Upper lobe of left lung (tissue), 6 donors: ENCODE measurements around the gene STX10. TPM values are rescaled to one million over a fixed set of nuclear protein-coding genes. Genes with fewer than 3 reads are reported as not detected.
A peak's percentile ranks its signal among the peaks of the same experiment; 100 is the strongest.

Experiments used
- ATAC-seq, 2 donors: fragments of 200-7000 bp; cut with Tn5 transposase; one replicate each; pipeline ENCODE4 v1.9.1; 2022; ENCODE audit warnings: mild to moderate bottlenecking in 2 of 2, moderate library complexity in 2 of 2; ENCODE audit not compliant: low FRiP score in 2 of 2
- DNase-seq, 2 donors: peaks; one replicate each; pipeline ENCODE4 v3.0.0-alpha.2; 2019 to 2020
- H3K27ac ChIP-seq, 4 donors: fragments of 200-600 bp; sonication (generic); one replicate each; pipeline ENCODE4 v1.5.1; 2016 to 2019
- H3K27me3 ChIP-seq, 4 donors: fragments of 200-600 bp; sonication (generic); one replicate each; pipeline ENCODE4 v1.5.1; 2017 to 2019
- H3K36me3 ChIP-seq, 4 donors: fragments of 200-600 bp; sonication (generic); one replicate each; pipeline ENCODE4 v1.5.1; 2016 to 2019
- H3K4me1 ChIP-seq, 4 donors: fragments of 200-600 bp; sonication (generic); one replicate each; pipeline ENCODE4 v1.5.1; 2018 to 2019
- H3K4me3 ChIP-seq, 4 donors: fragments of 200-600 bp; sonication (generic); one replicate each; pipeline ENCODE4 v1.5.1; 2017 to 2019; ENCODE audit warnings: mild to moderate bottlenecking in 2 of 4, moderate library complexity in 1 of 4
- H3K9me3 ChIP-seq, 4 donors: fragments of 200-600 bp; sonication (generic); one replicate each; pipeline ENCODE4 v1.5.1; 2018 to 2019
- EP300 ChIP-seq, 4 donors: sonication (generic); formaldehyde crosslinking; IDR thresholded peaks; one replicate each; pipeline ENCODE4 v1.5.1; 2017; ENCODE audit warnings: antibody characterized with exemption in 4 of 4, control low read depth in 2 of 4
- POLR2A ChIP-seq, 4 donors: fragments of 450-650 bp; IDR thresholded peaks; one replicate each; pipeline ENCODE4 v1.5.1; 2016 to 2017; ENCODE audit warnings: antibody characterized with exemption in 4 of 4, mild to moderate bottlenecking in 2 of 4
- POLR2AphosphoS5 ChIP-seq, 2 donors: sonication (generic); formaldehyde crosslinking; IDR thresholded peaks; one replicate each; pipeline ENCODE4 v1.5.1; 2017; ENCODE audit warnings: antibody characterized with exemption in 2 of 2
- WGBS, 2 donors: methylation state at CpG; one replicate each; pipeline ENCODE4 v1.1.5; 2017 to 2018; 5-methylcytosine and 5-hydroxymethylcytosine counted together
- total RNA-seq, 6 donors: library from RNA; depleted of rRNA in 4 of 6; stranded (reverse); fragments of >200 nt in 4 of 6; gene quantifications; one replicate each; pipeline versions ENCODE4 v1.1.0 to v1.2.1, GENCODE V29; 2016 to 2021
- TF ChIP-seq, protein P1 (sequence below), 6 experiments: fragments of 450-650 bp in 4 of 6; fragments of 200-600 bp in 2 of 6; sonication (generic) in 2 of 6; IDR thresholded peaks; one replicate each; pipeline ENCODE4 v1.5.1; 2016 to 2019; ENCODE audit warnings: antibody characterized with exemption in 6 of 6
- donor health status: DM: no; HTN: no; CAD: no; lungs with moderate emphysema.
- donor health status: DM: no; HTN: yes; CAD: no; lungs with severe emphysema.

Gene STX10
- total RNA-seq, 6 donors from 2014 or later = 80.0 to 348 (median 107) TPM

DNA sequence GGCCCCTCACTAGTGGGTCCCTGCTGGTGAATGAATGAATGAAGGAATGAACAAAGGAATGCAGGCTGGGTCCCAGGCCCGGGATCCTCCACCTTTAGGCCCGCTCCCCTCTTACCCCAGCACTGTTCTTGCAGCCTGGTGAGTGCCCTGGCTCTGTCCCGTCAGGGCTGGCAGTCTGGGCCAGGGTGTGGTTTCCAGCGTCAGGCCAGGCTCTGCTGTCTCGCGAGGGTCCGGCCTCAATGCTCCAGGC lies 47.8 kb downstream of the STX10 start:
- no peaks in the 10 kb centered on the region for H3K27me3 ChIP-seq
- H3K9me3 ChIP-seq = no peaks in the 10 kb centered on the region
- peaks cover 57 to 88% (median 73%) of the 10 kb centered on the region in 4 donors for H3K4me1 ChIP-seq
- WGBS, 2 donors = 0 to 3% methylated on average over 4 of the region's 7 CpGs
- H3K27ac ChIP-seq = peak overlapping the region; percentile 92 to 98 (median 95)
- H3K36me3 ChIP-seq = peaks cover 0 to 3% (median under 1%) of the 10 kb centered on the region in 4 donors
- H3K4me3 ChIP-seq = peak overlapping the region; percentile 34 to 59 (median 48)
- ATAC-seq (no peak), DNase-seq (no peak)
- TF ChIP-seq POLR2A (IDR thresholded peaks at IDR 0.05) = peak in 1 of 4 donors; percentile 34
- no peak for TF ChIP-seq POLR2AphosphoS5 (IDR thresholded peaks at IDR 0.05)
- TF ChIP-seq EP300 (IDR thresholded peaks at IDR 0.05) = no peak
- TF ChIP-seq, protein P1, sequence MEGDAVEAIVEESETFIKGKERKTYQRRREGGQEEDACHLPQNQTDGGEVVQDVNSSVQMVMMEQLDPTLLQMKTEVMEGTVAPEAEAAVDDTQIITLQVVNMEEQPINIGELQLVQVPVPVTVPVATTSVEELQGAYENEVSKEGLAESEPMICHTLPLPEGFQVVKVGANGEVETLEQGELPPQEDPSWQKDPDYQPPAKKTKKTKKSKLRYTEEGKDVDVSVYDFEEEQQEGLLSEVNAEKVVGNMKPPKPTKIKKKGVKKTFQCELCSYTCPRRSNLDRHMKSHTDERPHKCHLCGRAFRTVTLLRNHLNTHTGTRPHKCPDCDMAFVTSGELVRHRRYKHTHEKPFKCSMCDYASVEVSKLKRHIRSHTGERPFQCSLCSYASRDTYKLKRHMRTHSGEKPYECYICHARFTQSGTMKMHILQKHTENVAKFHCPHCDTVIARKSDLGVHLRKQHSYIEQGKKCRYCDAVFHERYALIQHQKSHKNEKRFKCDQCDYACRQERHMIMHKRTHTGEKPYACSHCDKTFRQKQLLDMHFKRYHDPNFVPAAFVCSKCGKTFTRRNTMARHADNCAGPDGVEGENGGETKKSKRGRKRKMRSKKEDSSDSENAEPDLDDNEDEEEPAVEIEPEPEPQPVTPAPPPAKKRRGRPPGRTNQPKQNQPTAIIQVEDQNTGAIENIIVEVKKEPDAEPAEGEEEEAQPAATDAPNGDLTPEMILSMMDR (IDR thresholded peaks at IDR 0.05) = no peak

- 28 to 57% methylated on average over 6 to 7 of the region's 7 CpGs for WGBS, 2 donors
- Histone ChIP-seq H3K36me3 (peaks cover 0 to 3% (median 0%) of the 10 kb centered on the region in 4 donors), H3K4me3 (peak overlapping the region; percentile 34 to 59 (median 48)), H3K4me1 (peaks cover 58 to 91% (median 75%) of the 10 kb centered on the region in 4 donors), H3K9me3 (no peaks in the 10 kb centered on the region), H3K27ac (peak overlapping the region; percentile 92 to 98 (median 95)), H3K27me3 (no peaks in the 10 kb centered on the region)
- TF ChIP-seq POLR2A (IDR thresholded peaks at IDR 0.05) = no peak
- TF ChIP-seq EP300 (IDR thresholded peaks at IDR 0.05) = no peak
- TF ChIP-seq, protein P1 (IDR thresholded peaks at IDR 0.05) = no peak
- TF ChIP-seq POLR2AphosphoS5 (IDR thresholded peaks at IDR 0.05) = no peak
- ATAC-seq = no peak
- no peak for DNase-seq
These were observed 48.4 kb downstream of the STX10 start for GRCh38 chr19:13101590-13102415.

DNA sequence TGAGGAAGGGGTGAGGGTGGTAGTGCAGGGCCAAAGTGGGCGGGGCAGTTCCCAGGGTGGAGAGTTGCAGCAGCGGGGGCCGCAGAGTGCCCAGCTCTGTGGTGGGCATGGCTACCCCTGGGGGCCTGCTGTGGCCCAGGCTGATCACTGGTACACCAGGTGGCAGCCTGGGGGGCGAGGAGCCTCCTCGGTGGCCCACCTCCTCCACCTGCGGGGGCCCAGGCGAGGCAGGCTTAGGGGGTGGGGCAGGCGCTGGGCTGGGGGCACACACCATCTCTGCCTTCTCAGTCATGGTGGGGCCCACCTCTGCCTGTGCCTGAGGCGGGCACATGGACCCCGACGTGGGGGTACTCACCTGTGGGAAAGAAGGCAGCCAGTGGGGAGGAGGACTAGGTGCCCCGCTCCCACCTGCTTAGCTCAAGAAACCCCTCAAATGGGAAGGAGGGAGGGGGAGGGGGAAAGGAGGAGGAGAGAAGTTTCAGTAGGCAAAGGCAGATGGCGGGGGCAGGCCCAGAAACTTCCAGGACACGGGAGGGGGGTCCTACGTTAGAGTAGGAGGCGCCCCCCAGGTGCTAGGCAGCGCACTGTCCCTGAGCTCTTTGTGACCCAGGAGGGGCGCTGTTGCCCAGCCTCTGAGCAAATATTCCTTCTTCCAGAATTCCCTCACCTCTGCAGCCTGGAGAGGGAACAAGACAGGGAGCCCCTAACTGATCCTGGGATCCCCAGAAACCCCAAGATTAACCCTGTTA lies 49.2 kb downstream of the STX10 start:
- TF ChIP-seq POLR2A (IDR thresholded peaks at IDR 0.05) (no peak), EP300 (IDR thresholded peaks at IDR 0.05) (no peak), POLR2AphosphoS5 (IDR thresholded peaks at IDR 0.05) (no peak)
- TF ChIP-seq, protein P1 (IDR thresholded peaks at IDR 0.05) = peak in 4 of 6 experiments; percentile 11 to 36 (median 24)
- peak overlapping the region; percentile 34 to 59 (median 48) for H3K4me3 ChIP-seq
- no peaks in the 10 kb centered on the region for H3K27me3 ChIP-seq
- DNase-seq (peak in 1 of 2 donors; percentile 39), ATAC-seq (no peak)
- H3K9me3 ChIP-seq = no peaks in the 10 kb centered on the region
- 57 to 60% methylated on average over 9 to 14 of the region's 18 CpGs for WGBS, 2 donors
- peak overlapping the region; percentile 92 to 98 (median 95) for H3K27ac ChIP-seq
- peaks cover 0 to 3% (median 0%) of the 10 kb centered on the region in 4 donors for H3K36me3 ChIP-seq
- H3K4me1 ChIP-seq = peaks cover 63 to 97% (median 79%) of the 10 kb centered on the region in 4 donors

- TF ChIP-seq, protein P1 (IDR thresholded peaks at IDR 0.05) = peak in 1 of 6 experiments; percentile 4
- no peak for TF ChIP-seq EP300 (IDR thresholded peaks at IDR 0.05)
- 51 to 54% methylated on average over 5 to 12 of the region's 12 CpGs for WGBS, 2 donors
- Histone ChIP-seq H3K27me3 (no peaks in the 10 kb centered on the region), H3K9me3 (no peaks in the 10 kb centered on the region), H3K4me3 (peak overlapping the region in 3 of 4 donors; percentile 34 to 59 (median 55)), H3K4me1 (peaks cover 72 to 97% (median 83%) of the 10 kb centered on the region in 4 donors), H3K36me3 (peaks cover 0 to 8% (median 3%) of the 10 kb centered on the region in 4 donors), H3K27ac (peak overlapping the region; percentile 92 to 98 (median 95))
- ATAC-seq (no peak), DNase-seq (peak in 1 of 2 donors; percentile 31)
These were observed 50.1 kb downstream of the STX10 start for GRCh38 chr19:13100031-13100588.
